ENCODE measurements around the gene NCKAP5. TPM values are rescaled to one million over a fixed set of nuclear protein-coding genes. Genes with fewer than 3 reads are reported as not detected.

The NCKAP5 gene
- total and polyA plus RNA-seq, 2 of the 13 experiments (the other 11 are each of a cell fraction or from before 2014, with no cell fraction given), result 0.01 TPM; not detected in 1

DNA sequence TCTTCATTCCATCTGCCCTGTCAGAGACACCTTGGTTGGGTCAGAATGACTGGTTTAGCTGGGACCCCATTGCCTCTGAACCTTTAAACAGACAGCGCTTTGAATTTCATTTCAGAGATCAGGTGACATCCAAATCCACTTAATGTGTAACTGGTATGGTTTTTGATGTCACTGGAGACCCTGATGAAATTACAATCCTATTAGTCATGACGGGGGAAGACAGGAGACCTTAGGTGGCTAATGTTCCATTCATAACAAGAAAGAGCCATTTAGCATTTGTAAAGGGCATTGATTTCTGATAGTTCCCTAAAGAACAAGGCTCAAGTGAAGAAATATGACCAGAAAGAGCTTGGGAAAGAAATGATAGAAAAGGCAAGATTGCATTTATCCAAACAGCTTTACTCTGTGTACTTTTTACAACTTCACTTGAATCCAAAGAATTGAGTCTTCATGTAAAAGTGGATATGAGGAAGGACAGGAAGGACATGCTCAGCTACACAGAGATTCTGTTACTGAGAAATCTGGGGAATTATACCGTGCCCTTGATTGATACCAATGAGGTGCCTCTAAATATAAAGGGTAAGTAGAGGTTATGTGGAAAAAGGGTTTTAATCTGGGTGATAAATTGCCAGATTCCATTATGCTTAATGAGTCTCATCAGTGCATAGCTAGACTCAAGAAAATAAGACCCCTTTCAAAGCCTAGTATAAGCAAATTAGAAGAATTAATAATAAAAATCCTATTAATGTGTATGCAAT, 198.2 kb downstream of the NCKAP5 start (continued):
- TF ChIP-seq, protein P1, sequence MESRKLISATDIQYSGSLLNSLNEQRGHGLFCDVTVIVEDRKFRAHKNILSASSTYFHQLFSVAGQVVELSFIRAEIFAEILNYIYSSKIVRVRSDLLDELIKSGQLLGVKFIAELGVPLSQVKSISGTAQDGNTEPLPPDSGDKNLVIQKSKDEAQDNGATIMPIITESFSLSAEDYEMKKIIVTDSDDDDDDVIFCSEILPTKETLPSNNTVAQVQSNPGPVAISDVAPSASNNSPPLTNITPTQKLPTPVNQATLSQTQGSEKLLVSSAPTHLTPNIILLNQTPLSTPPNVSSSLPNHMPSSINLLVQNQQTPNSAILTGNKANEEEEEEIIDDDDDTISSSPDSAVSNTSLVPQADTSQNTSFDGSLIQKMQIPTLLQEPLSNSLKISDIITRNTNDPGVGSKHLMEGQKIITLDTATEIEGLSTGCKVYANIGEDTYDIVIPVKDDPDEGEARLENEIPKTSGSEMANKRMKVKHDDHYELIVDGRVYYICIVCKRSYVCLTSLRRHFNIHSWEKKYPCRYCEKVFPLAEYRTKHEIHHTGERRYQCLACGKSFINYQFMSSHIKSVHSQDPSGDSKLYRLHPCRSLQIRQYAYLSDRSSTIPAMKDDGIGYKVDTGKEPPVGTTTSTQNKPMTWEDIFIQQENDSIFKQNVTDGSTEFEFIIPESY (CRISPR knock-in tag; IDR thresholded peaks at IDR 0.05), result no peak
- TF ChIP-seq, protein P2, sequence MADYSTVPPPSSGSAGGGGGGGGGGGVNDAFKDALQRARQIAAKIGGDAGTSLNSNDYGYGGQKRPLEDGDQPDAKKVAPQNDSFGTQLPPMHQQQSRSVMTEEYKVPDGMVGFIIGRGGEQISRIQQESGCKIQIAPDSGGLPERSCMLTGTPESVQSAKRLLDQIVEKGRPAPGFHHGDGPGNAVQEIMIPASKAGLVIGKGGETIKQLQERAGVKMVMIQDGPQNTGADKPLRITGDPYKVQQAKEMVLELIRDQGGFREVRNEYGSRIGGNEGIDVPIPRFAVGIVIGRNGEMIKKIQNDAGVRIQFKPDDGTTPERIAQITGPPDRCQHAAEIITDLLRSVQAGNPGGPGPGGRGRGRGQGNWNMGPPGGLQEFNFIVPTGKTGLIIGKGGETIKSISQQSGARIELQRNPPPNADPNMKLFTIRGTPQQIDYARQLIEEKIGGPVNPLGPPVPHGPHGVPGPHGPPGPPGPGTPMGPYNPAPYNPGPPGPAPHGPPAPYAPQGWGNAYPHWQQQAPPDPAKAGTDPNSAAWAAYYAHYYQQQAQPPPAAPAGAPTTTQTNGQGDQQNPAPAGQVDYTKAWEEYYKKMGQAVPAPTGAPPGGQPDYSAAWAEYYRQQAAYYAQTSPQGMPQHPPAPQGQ (CRISPR knock-in tag; IDR thresholded peaks at IDR 0.05; ENCODE audit: borderline replicate concordance), result no peak
- TF ChIP-seq SIN3B (IDR thresholded peaks at IDR 0.05; ENCODE audit: low read length), result no peak

DNA sequence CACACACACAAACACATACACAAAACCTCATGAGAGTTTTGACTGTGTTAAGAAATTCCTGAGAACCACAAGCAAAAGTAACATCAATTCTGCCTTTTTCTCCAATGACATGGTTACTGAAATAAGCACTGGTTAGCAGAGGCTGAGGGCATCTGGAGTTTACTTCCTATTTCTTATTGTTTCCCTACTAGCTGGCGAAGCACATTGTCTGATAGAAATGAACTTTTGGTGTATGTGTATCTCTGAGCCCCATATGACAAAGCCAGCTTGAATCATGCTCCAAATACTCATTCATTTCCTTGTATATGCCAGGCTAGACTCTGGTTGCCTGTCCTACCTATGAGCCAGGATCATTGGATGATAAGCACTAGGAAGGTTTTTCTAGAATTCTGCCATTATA, 203.1 kb downstream of the NCKAP5 start:
- Histone ChIP-seq H3K9ac (ENCODE audit: insufficient read depth, low read depth, low read length) (no peak overlapping the region), H2AFZ (ENCODE audit: low read length) (no peak overlapping the region), H3K36me3 (replicated peaks in 1 of 2; ENCODE audit: control insufficient read depth in 1 of 2, insufficient read depth in 2 of 2, low read length in 2 of 2) (no peaks in the 10 kb centered on the region), H4K20me1 (ENCODE audit: insufficient read depth, low read length) (no peaks in the 10 kb centered on the region), H3K4me2 (ENCODE audit: low read depth, low read length) (no peak overlapping the region), H3K27ac (ENCODE audit: extremely low read length, insufficient read depth, low read length) (no peak overlapping the region), H3K4me1 (ENCODE audit: insufficient read depth, low read length) (no peaks in the 10 kb centered on the region), H3K27me3 (ENCODE audit: control insufficient read depth in 1 of 2, insufficient read depth in 2 of 2, low read length in 2 of 2) (no peaks in the 10 kb centered on the region), H3K79me2 (ENCODE audit: insufficient read depth, low read length) (no peaks in the 10 kb centered on the region), H3K4me3 (replicated peaks in 1 of 3; ENCODE audit: insufficient read depth in 1 of 3, low read depth in 2 of 3, low read length in 3 of 3) (no peak overlapping the region), H3K9me3 (ENCODE audit: low read length) (no peaks in the 10 kb centered on the region)
- in situ Hi-C loops (cut with HindIII; ENCODE audit: extremely low pct_ligation_motif_present, low pct_unique_long_range_greater_than_20kb) (no loop called here), intact Hi-C loops (cut with micrococcal nuclease; ENCODE audit: unreplicated experiment) (no loop called here)
- DNase-seq (ENCODE audit: low spot score), result no peak
- no peak for ATAC-seq
- ChIA-PET POLR2A (no interaction called here), CTCF (ENCODE audit: low intra/inter-chr PET ratio, low total read pairs) (no interaction called here)
- BruUV-seq (replicated peaks), result no TSS peak
- 0% methylated on average over 1 of the region's 1 CpG for WGBS (ENCODE audit: low lambda C conversion rate)
- no peak for FAIRE-seq
- TF ChIP-seq, protein P3, sequence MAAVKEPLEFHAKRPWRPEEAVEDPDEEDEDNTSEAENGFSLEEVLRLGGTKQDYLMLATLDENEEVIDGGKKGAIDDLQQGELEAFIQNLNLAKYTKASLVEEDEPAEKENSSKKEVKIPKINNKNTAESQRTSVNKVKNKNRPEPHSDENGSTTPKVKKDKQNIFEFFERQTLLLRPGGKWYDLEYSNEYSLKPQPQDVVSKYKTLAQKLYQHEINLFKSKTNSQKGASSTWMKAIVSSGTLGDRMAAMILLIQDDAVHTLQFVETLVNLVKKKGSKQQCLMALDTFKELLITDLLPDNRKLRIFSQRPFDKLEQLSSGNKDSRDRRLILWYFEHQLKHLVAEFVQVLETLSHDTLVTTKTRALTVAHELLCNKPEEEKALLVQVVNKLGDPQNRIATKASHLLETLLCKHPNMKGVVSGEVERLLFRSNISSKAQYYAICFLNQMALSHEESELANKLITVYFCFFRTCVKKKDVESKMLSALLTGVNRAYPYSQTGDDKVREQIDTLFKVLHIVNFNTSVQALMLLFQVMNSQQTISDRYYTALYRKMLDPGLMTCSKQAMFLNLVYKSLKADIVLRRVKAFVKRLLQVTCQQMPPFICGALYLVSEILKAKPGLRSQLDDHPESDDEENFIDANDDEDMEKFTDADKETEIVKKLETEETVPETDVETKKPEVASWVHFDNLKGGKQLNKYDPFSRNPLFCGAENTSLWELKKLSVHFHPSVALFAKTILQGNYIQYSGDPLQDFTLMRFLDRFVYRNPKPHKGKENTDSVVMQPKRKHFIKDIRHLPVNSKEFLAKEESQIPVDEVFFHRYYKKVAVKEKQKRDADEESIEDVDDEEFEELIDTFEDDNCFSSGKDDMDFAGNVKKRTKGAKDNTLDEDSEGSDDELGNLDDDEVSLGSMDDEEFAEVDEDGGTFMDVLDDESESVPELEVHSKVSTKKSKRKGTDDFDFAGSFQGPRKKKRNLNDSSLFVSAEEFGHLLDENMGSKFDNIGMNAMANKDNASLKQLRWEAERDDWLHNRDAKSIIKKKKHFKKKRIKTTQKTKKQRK (IDR thresholded peaks at IDR 0.05; ENCODE audit: low read length), result no peak
- TF ChIP-seq XRCC5 (optimal IDR thresholded peaks at IDR 0.05; ENCODE audit: low read length) (no peak), HNRNPUL1 (IDR thresholded peaks at IDR 0.05; ENCODE audit: low read depth, low read length) (no peak), CBFB (CRISPR knock-in tag; IDR thresholded peaks at IDR 0.05) (no peak), ZNF674 (CRISPR knock-in tag; IDR thresholded peaks at IDR 0.05; ENCODE audit: low read depth) (no peak), ZNF75D (CRISPR knock-in tag; IDR thresholded peaks at IDR 0.05; ENCODE audit: borderline replicate concordance) (no peak)
- TF ChIP-seq, protein P4, sequence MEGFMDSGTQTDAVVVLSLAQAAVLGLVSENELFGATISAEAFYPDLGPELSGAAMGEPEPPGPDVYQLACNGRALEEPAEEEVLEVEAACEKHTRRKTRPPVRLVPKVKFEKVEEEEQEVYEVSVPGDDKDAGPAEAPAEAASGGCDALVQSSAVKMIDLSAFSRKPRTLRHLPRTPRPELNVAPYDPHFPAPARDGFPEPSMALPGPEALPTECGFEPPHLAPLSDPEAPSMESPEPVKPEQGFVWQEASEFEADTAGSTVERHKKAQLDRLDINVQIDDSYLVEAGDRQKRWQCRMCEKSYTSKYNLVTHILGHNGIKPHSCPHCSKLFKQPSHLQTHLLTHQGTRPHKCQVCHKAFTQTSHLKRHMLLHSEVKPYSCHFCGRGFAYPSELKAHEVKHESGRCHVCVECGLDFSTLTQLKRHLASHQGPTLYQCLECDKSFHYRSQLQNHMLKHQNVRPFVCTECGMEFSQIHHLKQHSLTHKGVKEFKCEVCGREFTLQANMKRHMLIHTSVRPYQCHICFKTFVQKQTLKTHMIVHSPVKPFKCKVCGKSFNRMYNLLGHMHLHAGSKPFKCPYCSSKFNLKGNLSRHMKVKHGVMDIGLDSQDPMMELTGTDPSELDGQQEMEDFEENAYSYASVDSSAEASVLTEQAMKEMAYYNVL (CRISPR knock-in tag; IDR thresholded peaks at IDR 0.05; ENCODE audit: borderline replicate concordance), result no peak

Data from HepG2 (cell line).